Progenitor cell of endocrine pancreas (in vitro differentiated cells): ENCODE data around the gene ALAS1. TPM values are rescaled to one million over a fixed set of nuclear protein-coding genes. Genes with fewer than 3 reads are reported as not detected.

Experiments
- DNase-seq: peaks from one replicate; pipeline ENCODE4 v3.0.0; 2021; ENCODE audit warnings: low spot score; ENCODE audit not compliant: unreplicated experiment
- H3K27ac Mint-ChIP-seq: 2 replicates; pipeline ENCODE4 v1.8.0; 2021; ENCODE audit warnings: mild to moderate bottlenecking, moderate library complexity, mixed read lengths
- H3K27me3 Mint-ChIP-seq: 2 replicates; pipeline ENCODE4 v1.8.0; 2021; ENCODE audit warnings: mixed read lengths
- H3K36me3 Mint-ChIP-seq: 2 replicates; pipeline ENCODE4 v1.8.0; 2022; ENCODE audit warnings: mixed read lengths; ENCODE audit not compliant: insufficient read depth
- H3K4me1 Mint-ChIP-seq: 2 replicates; pipeline ENCODE4 v1.8.0; 2021; ENCODE audit warnings: low read depth, mixed read lengths
- H3K4me3 Mint-ChIP-seq: 2 replicates; pipeline ENCODE4 v1.8.0; 2021; ENCODE audit warnings: low read depth, mild to moderate bottlenecking, moderate library complexity, mixed read lengths
- H3K9me3 Mint-ChIP-seq: 2 replicates; pipeline ENCODE4 v1.8.0; 2021; ENCODE audit warnings: low read depth, mixed read lengths
- CTCF ChIP-seq: fragments of 200-600 bp; sonication (generic); IDR thresholded peaks from one replicate; pipeline ENCODE4 v1.5.0; 2021; ENCODE audit warnings: antibody characterized with exemption, mild to moderate bottlenecking; ENCODE audit not compliant: unreplicated experiment
- total RNA-seq: library from RNA; stranded (reverse); gene quantifications from 2 replicates; pipeline ENCODE4 v1.2.1, GENCODE V29; 2021

ALAS1 gene
- total RNA-seq, 1 donor from 2014 or later: 32.2 TPM

GRCh38 chr3:52215351-52215750 lies 17.4 kb downstream of the ALAS1 start:
- TF ChIP-seq CTCF: no peak
- H3K27me3 Mint-ChIP-seq: no peaks in the 10 kb centered on the region
- H3K4me3 Mint-ChIP-seq: no peak overlapping the region
- H3K36me3 Mint-ChIP-seq: peaks cover 20% of the 10 kb centered on the region
- peaks cover 2% of the 10 kb centered on the region for H3K4me1 Mint-ChIP-seq
- no peaks in the 10 kb centered on the region for H3K9me3 Mint-ChIP-seq
- no peak overlapping the region for H3K27ac Mint-ChIP-seq
- DNase-seq: no peak

- Mint-ChIP-seq H3K27me3 (no peaks in the 10 kb centered on the region), H3K9me3 (no peaks in the 10 kb centered on the region), H3K4me3 (no peak overlapping the region), H3K4me1 (peaks cover 2% of the 10 kb centered on the region), H3K27ac (no peak overlapping the region), H3K36me3 (peaks cover 20% of the 10 kb centered on the region)
- no peak for DNase-seq
- no peak for TF ChIP-seq CTCF
Measured at GRCh38 chr3:52216585-52217408, 18.8 kb downstream of the ALAS1 start.

GRCh38 chr3:52217409-52217805 lies 19.4 kb downstream of the ALAS1 start:
- no peak overlapping the region for H3K27ac Mint-ChIP-seq
- H3K27me3 Mint-ChIP-seq: no peaks in the 10 kb centered on the region
- peaks cover 14% of the 10 kb centered on the region for H3K36me3 Mint-ChIP-seq
- H3K4me1 Mint-ChIP-seq: peaks cover 2% of the 10 kb centered on the region
- no peak overlapping the region for H3K4me3 Mint-ChIP-seq
- H3K9me3 Mint-ChIP-seq: no peaks in the 10 kb centered on the region
- TF ChIP-seq CTCF: no peak
- DNase-seq: no peak

- H3K27me3 Mint-ChIP-seq: no peaks in the 10 kb centered on the region
- TF ChIP-seq CTCF: no peak
- no peaks in the 10 kb centered on the region for H3K9me3 Mint-ChIP-seq
- no peak overlapping the region for H3K27ac Mint-ChIP-seq
- peaks cover 10% of the 10 kb centered on the region for H3K36me3 Mint-ChIP-seq
- no peak overlapping the region for H3K4me3 Mint-ChIP-seq
- DNase-seq: no peak
- peaks cover 2% of the 10 kb centered on the region for H3K4me1 Mint-ChIP-seq
Measured at GRCh38 chr3:52218026-52218425, 20.1 kb downstream of the ALAS1 start.

- no peak for DNase-seq
- no peak overlapping the region for H3K27ac Mint-ChIP-seq
Measured at GRCh38 chr3:52218454-52218853, 20.5 kb downstream of the ALAS1 start.

More at GRCh38 chr3:52218454-52218853, 20.5 kb downstream of the ALAS1 start:
- peaks cover 10% of the 10 kb centered on the region for H3K36me3 Mint-ChIP-seq
- H3K4me1 Mint-ChIP-seq: peaks cover 2% of the 10 kb centered on the region
- no peak overlapping the region for H3K4me3 Mint-ChIP-seq
- no peaks in the 10 kb centered on the region for H3K9me3 Mint-ChIP-seq
- no peaks in the 10 kb centered on the region for H3K27me3 Mint-ChIP-seq
- TF ChIP-seq CTCF: no peak
